GM18907 (cell line): ENCODE data around the gene CELA3B.
"Not testable (repeated sequence)": the region's sequence is repeated elsewhere in the genome, so short reads cannot be mapped to it uniquely, and the experiment has no call there.

Experiments
- ATAC-seq: cut with Tn5 transposase; IDR thresholded peaks from one replicate; pipeline ENCODE4 v1.9.1; 2021; ENCODE audit warnings: mild to moderate bottlenecking, moderate library complexity; ENCODE audit not compliant: unreplicated experiment

Gene CELA3B

DNA sequence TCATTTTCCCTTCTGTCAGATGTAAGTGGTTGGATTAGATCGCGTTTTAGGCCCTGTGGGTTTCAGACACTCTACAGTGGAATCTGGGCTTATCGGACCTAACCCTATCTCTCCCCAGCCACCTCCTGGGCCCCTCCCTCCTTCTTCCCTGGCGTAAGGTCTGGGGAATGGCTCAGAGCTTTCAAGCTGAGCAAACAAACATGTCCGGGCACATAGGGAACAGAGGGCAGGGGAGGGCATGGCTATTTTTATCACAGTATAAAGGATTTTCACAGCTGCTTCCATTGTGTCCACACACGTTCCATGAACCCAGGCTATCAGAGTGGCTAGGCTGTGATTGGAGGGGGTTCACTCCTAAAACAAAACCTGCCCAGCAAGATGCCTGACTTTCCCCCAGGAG lies 2.1 kb upstream of the CELA3B start:
- not testable (repeated sequence) for ATAC-seq

DNA sequence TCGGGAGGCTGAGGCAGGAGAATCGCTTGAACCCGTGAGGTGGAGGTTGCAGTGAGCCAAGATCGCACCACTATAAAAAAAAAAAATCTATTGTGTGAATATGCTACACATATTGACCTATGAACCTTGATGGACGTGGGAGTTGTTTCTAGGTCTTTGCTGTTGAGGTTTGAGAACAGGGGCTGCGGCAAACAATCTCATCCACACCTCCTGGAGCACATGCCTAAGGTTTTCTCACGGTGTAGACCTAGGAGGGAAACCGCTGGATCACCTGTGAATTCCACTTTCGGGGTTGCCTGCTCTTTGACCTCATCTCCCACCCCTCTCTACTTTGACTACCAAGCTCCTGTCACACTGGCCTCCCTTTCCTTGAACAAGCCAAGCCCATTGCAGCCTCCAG lies 1.5 kb upstream of the CELA3B start:
- not testable (repeated sequence) for ATAC-seq

DNA sequence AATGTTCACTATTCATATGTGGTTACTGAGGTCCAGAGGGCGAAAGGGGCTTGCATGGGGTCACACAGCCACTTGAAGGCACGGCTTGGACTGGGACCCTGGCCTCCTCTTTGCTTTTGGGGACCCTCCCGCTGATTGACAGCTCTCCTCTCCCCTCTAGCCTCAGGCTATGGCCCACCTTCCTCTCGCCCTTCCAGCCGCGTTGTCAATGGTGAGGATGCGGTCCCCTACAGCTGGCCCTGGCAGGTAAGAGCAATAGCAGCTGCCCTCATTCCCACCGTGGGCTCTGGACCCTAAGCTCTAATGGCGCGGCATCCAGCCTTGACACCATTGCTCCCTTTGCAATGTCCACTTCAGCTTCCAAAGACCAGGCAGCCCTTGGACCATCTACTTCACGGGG lies 1.4 kb downstream of the CELA3B start:
- not testable (repeated sequence) for ATAC-seq

DNA sequence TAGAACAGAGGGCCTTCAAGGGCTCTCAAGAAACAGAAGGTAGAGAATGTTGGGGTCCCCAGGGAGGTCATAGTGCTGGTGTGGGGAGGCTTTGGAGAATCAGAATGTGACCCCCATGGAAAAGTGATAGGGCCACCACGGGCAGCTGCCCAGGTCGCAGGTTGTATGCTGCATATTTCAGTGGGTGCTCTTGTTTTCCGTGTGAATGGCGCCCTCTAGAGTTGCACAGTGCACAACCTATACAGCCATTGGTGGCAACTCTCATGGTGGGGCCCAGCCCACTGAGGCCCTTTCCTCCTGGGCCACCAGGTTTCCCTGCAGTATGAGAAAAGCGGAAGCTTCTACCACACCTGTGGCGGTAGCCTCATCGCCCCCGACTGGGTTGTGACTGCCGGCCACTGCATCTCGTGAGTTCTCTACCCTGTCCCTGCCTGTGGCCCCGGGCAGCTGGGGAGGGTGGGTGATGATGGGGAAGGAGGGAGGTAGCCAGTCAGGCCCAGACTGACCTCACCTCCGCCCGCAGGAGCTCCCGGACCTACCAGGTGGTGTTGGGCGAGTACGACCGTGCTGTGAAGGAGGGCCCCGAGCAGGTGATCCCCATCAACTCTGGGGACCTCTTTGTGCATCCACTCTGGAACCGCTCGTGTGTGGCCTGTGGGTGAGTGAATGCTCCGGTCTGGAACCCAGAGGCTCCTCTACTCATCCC lies 3.8 kb downstream of the CELA3B start:
- not testable (repeated sequence) for ATAC-seq

DNA sequence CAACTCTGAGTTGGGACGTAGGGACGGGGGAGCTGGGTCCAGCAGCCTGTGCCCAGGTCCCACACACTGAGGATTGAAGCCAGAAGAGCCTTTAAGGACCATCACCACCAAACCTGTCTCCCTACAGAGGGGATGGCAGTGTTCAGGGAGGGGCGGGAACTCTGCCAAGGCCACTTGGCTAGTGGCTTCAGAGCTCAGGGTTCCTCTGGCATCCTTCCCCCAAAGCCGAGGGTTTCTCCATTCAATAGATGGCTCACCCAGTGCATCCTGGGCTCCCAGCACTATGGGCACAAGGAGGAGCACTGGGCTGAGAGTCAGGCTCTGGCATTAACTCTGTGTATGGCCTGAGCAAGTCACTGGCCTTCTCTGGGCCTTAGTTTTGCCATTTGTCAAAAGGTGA lies 4.4 kb downstream of the CELA3B start:
- ATAC-seq: not testable (repeated sequence)

DNA sequence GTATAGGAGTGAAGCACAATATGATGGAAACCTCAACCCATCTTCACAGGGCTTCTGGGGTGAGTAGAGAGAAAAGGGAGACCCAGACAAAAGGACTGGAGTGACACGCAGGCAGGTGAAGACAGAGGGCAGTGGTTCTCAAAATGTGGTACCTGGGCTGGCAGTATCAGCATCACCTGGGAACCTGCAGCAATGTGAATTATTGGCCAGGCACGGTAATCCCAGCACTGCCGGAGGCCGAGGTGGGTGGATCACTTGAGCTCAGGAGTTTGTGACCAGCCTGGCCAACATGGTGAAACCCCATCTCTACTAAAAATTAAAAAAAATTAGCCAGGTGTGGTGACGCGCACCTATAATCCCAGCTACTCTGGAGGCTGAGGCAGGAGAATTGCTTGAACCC lies 5.3 kb downstream of the CELA3B start:
- ATAC-seq: not testable (repeated sequence)

DNA sequence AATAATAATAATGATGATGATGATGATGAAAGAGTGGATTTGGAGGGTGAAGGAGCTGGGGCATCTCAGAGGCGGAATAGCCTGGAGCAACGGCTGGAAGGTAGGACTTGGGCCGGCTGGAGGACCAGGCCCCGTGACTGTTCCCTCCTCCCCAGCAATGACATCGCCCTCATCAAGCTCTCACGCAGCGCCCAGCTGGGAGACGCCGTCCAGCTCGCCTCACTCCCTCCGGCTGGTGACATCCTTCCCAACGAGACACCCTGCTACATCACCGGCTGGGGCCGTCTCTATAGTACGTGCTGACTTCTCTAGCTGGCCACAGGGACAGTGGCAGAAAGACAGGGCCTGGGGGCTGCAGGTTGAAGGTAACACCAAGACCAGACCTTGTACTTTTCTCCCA lies 6.7 kb downstream of the CELA3B start:
- ATAC-seq: not testable (repeated sequence)

DNA sequence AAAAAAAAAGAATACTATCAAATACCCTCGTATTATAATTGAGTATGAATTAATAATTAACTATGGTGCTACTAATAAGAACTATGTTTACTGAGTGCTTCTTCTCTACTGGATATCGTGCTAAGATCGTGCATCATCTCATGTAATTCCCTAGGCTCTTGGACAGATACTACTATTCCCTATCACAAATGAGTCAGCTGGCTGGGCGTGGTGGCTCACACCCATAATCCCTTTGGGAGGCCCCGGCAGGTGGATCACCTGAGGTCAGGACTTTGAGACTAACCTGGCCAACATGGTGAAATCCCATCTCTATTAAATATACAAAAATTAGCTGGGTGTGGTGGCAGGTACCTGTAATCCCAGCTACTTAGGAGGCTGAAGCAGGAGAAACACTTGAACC lies 9.1 kb downstream of the CELA3B start:
- not testable (repeated sequence) for ATAC-seq

DNA sequence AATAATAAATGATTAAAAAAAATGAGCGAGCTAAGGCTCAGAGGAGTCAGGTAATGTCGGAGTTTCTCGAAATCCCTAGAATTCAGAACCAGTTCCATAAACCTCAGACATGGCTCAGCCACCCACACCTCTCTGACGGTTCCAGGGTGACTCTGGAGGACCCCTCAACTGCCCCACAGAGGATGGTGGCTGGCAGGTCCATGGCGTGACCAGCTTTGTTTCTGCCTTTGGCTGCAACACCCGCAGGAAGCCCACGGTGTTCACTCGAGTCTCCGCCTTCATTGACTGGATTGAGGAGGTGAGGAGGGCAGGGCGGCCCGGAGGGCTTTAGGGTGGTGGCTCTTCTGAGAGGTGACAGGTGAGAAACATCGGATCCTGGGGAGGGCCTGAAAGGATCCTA lies 9.6 kb downstream of the CELA3B start:
- not testable (repeated sequence) for ATAC-seq

DNA sequence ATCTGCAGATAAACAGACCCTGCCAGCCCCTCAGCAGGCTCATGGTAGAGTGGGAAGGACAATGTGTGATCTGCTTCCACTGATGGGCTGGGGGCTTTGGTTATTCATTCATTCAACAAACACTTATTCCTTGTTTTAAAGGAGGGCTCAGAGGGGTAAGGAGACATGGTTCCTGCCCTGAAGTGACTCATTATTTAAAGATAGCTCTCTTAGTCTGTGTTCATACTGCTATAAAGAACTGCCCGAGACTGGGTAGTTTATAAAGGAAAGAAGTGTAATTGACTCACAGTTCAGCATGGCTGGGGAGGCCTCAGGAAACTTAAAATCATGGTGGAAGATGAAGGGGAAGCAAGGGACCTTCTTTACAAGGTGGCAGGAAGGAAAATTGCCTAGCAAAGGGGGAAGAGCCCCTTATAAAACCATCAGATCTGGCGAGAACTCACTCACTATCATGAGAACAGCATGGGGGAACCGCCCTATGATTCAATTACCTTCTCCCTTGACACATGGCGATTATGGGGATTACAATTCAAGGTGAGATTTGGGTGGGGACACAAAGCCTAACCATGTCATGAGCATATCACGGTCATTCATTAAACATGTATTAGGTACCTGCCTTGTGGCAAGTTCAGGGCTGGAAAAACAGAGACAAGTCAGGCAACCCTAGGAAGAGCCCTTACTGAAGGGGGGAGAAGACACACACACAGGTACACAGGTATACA lies 13.0 kb downstream of the CELA3B start:
- ATAC-seq: not testable (repeated sequence)

DNA sequence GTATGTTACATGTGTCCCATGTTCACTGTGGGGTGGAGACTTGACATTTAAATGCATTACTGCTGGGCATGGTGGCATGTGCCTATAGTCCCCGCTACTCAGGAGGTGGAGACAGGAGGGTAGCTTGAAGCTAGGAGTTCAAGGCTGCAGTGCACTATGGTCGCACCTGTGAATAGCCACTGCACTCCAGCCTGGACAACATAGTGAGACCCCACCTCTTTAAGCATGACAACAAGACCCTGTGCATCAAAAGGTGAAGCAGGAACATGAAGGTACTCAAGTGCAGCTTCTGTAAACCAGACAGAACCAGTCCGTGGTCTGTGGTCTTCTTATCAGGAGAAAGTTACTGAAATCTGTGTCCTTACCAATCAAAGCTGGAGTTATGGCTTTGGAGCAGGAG lies 15.4 kb downstream of the CELA3B start:
- ATAC-seq: not testable (repeated sequence)

DNA sequence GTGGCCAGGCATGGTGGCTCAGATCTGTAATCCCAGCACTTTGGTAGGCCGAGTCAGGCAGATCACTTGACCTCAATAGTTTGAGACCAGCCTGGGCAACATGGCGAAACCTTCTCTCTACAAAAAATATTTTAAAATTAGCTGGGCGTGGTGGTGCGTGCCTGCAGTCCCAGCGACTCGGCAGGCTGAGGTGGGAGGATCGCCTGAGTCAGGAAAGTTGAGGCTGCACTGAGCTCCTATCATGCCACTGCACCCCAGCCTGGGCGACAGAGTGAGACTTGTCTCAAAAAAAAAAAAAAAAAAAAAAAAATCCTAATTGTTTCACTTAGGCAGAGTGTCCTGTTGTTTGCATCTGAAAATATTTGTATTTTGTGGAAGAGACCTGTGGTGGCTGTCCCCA lies 17.9 kb downstream of the CELA3B start:
- not testable (repeated sequence) for ATAC-seq

DNA sequence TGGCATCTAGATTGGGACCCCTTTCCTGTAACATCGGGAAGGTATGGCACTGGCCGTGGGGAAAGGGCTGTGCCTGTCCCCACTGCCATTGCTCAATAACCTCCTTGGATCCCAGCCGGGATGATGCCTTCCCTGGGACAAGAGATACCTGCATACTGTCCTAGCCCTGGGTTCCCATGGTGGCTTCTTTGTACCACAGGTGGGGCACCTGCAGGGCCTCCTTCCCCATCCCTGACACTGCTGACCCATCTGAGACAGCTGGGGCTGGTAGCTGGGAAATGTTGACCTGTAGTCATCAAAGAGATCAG lies 19.8 kb downstream of the CELA3B start:
- not testable (repeated sequence) for ATAC-seq

DNA sequence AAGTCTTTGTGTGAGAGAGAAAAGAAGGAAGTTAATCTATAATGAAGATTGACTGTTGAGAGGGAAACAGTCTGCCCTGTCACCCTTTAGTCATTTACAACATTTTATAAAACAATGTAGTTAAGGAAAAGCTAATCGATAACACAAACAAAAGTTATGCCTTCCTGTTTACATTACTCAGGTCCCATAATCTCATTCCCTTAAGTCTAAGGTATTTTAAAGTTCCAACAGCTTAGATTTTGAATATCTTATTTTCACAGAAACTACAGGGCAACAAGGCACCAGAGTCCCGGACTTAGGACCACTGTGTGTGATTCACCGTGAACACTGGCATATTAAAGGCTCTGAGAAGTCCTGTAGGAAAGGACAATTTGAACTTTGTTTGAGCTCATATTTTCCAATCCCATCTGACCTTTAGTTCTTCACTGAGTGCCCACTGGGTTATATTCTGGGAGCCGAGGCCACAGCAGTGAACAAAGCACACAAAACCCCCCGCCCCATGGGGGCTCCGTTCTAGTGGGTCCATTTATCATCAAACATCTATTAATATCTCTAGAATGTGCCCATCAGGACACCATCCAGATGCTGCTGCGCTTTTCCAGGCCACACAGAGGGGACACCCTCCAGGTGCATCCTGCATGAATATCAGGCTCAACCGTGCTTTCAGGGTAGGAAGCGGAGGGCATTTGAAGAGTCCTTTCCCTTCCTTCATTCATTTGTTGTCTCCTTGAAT lies 21.2 kb downstream of the CELA3B start:
- not testable (repeated sequence) for ATAC-seq

DNA sequence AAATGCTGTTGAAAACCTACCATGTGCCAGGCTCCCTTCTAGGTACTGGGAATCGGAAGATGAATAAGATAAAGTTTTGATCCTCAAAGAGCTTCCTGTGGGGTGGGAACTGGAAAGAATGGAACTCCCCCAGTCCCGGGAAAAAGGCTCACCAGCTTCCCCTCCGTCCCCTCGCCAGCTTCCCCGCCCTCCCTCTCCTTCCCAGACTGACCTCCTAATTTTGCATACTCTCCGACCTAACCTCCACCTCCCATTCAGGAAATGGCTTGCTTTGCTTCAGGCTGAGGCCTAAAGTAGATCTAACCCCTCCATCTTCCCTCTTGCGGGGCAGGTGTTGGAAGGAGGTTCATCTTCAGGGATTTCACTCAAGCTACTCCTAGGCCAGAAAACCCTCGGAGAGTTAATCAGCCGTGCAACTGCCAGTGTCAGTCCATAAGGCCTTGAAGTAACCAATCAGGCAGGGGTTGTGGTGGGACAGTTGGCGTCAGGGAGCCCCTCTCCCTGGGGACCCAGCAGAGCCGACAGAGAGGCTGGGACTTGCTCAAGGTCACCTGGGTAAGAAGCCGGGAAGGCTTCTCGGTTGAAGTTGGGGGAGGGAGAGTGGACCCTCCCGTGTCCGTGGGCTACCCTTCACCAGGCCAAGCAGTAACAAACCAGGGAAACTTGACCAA lies 21.9 kb downstream of the CELA3B start:
- ATAC-seq: not testable (repeated sequence)

DNA sequence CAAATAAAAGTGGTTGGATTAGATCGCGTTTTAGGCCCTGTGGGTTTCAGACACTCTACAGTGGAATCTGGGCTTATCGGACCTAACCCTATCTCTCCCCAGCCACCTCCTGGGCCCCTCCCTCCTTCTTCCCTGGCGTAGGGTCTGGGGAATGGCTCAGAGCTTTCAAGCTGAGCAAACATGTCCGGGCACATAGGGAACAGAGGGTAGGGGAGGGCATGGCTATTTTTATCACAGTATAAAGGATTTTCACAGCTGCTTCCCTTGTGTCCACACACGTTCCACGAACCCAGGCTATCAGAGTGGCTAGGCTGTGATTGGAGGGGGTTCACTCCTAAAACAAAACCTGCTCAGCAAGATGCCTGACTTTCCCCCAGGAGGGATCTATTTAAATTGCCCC lies 22.8 kb downstream of the CELA3B start:
- ATAC-seq: not testable (repeated sequence)

DNA sequence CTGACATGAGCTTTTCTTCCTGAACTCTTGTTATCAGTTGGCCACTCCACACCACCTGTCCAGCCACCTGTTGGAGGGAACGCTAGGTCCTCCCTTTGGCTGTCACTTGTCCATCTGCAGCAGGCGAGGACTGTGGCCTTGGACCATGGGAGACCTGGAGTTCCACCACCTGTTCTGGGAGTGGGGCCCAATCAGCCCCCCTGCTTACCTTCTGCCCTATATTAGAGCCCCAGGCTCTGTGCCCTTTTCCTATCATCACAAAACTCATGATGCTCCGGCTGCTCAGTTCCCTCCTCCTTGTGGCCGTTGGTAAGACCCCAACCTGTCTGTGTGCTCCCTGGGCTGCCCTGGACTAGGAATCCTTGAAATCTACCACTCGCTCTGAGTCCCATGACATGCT lies 24.6 kb downstream of the CELA3B start, which contains the start of gene CELA3A:
CELA3A (plus strand) TSS at position 249 of the 400 bp plus-strand sequence; CDS start at position 267, 18 bp downstream.
- ATAC-seq: no peak

DNA sequence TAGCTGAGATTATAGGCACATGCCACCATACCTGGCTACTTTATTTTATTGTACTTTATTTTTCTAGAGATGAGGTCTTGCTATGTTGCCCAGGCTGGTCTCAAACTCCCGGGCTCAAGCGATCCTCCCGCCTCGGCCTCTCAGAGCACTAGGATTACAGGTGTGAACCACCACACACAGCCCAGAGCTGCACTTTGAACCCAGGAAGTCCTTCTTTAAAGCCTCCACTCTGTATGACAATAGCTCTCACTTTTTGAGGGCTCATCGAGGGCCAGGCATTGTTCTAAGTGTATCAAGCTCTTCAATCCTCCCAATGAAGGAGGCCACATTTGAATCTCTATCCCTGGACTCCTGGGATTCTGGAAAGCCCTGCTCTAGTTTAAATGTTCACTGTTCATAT lies 25.6 kb downstream of the CELA3B start:
- not testable (repeated sequence) for ATAC-seq

DNA sequence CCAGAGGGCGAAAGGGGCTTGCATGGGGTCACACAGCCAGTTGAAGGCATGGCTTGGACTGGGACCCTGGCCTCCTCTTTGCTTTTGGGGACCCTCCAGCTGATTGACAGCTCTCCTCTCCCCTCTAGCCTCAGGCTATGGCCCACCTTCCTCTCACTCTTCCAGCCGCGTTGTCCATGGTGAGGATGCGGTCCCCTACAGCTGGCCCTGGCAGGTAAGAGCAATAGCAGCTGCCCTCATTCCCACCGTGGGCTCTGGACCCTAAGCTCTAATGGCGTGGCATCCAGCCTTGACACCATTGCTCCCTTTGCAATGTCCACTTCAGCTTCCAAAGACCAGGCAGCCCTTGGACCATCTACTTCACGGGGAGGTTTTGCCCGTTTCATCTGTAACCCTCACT lies 26.1 kb downstream of the CELA3B start:
- ATAC-seq: not testable (repeated sequence)

DNA sequence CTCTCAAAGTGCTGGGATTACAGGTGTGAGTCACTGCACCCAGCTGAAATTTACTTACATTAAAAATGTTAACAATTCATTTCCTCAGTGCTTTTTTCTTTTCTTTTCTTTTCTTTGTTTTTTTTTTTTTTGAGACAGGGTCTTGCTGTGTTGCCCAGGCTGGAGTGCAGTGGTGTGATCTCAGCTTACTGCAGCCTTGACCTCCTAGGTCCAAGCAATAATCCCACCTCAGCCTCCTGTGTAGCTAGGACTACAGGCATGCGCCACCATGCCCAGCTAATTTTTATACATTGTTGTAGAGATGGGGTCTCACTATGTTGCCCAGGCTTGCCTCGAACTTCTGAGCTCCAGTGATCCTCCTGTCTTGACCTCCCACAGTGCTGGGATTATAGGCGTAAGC lies 27.1 kb downstream of the CELA3B start:
- not testable (repeated sequence) for ATAC-seq
